Stimulated activated CD8-positive, alpha-beta memory T cell treated with anti-CD3 and anti-CD28 coated beads, Interleukin-2, amount 100 ng/mL, for 1 hour (primary cell): ENCODE results near the gene TTC39A.
"Not testable (repeated sequence)": the region's sequence is repeated elsewhere in the genome, so short reads cannot be mapped to it uniquely, and the experiment has no call there.

Source experiments
- DNase-seq, 2 donors: peaks; one replicate each; pipeline ENCODE4 v3.0.0-alpha.2; 2020; ENCODE audit warnings: low read depth in 2 of 2

TTC39A gene

DNA sequence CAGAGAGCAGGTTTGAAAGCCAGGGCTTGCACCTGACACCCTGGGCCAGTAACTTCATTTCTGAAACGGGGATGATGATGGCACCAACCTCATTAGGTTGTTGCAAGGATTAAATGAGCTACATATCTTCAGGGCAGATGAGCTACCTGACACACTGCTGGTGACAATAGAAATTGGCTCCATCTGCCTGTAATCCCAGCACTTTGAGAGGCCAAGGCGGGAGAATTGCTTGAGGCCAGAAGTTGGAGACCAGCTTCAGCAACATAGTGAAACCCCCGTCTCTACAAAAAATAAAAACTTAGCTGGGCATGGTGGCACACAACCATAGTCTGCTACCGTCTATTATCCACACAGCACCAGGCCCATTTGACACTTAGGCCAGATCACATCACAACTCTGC, 6.3 kb upstream of the TTC39A start:
- no peak for DNase-seq

DNA sequence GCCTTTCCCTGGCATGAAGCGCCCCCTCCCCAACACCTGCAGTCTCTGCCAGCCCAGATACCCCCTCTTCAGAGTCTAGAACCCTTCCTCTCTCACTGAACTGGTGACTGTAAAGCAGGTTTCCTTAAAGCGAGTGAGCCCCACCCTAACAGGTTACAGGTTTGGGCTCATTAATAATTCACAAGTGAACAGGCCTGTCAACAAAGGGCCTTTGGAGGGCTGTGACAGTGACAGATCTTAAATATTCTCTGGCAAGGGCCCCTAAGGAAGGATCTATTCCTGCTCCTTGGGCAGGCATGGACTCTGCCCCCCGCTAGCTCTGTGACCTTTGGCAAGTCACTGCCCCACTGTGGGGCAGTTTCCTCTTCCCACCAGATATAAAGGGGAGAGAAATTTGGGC, 5.6 kb upstream of the TTC39A start:
- no peak for DNase-seq

DNA sequence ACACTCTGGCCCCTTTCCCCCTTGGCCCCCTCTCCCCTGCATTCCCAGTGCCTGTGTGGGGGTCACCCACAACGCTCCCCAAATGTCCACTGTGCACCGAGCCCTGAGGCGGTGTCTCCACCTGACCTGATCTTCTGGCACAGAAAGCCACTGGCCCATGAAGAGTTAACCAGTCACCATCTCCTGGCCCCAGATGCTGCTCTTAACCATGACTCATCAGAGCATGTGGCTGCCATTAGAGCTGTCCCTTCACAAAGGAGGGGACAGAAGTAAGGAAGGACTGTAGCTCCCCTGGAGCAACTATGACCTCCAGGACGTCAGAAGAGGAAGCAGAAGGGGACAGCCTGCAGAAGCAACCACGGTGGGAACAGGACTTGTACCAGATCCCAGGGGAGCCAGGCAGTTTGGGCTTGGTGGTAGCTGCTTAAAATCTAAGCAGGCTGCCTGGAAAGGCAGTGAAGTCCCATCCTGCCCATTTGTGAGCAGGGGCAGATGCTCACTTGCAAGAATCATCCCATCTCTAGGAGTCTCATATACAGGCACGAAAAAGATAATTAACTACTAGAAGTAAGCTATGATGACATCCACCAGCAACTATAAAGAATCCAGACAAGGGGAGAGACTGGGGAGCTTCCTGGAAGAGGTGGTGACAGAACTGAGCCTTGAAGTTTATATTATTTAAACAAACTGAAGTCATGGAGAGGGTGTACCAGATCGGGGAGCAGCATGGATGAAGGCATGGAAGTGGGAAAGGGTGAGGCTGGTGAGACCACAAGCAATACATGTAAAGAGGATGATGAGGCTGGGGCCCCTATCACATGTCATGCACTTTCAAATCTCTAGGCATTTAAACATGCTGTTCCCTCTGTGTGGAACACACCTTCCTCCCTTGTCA, 1.1 kb upstream of the TTC39A start:
- no peak for DNase-seq

DNA sequence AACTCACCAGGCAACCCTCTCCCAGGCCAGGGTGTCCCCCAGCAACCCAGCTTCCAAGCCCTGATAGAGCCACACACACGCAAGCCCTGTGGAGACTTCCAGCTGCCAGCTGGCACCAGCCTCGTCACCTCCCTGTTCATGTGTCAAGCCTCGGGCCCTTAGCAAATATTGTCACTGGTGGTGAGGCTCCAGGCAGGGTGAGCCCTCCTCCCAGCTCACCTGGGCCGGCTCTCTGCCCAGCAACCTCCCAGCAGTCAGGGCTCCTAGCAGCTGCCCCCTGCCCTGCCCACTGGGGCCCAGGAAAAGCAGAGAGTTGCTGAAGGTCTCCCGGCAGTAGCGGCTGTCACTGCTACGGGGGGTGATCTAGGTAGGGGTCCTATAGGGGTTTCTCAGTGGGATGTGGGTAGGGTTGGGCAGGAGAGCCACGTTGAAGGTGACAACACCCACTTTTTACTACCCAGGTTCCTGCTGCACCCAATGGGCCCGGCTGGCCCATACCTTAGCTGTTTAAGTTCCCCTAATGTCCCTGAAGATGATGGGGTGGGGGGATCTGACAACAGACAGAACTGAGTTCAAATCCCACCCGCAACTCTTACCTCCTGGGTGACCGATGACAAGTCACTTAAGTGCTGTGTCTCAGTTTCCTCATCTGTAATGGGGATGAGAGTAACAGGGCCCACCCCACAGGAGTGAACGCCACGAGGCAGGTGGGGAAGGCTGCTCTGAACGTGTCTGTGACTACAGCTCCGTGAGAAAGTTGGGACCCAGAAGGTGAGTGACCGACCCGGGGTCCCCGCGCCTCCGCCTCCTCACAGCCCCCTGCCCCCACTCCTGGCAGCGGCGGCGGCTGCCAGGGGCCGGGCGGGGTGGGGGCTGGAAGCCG, 678 bp downstream of the TTC39A start:
- DNase-seq, result no peak

DNA sequence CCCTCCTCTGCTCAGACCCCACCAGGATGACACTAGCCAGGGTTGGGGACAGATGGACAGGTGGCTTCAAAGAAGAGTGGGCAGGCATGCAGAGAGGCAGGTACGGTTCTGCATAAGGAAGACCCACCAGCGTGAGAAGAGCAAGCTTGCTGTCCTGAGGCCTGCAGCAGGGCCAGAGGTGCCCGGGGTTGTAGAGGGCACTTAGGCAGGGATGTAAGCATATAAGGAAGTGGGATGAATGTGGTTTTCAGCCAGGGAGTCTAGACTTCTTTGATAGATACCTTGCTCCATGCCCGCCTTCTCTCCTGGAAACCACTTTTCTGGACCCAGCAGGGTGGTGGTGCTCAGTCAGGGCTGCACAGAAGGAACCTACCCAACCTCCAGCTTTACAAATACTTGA, 1.4 kb downstream of the TTC39A start:
- DNase-seq, result no peak

DNA sequence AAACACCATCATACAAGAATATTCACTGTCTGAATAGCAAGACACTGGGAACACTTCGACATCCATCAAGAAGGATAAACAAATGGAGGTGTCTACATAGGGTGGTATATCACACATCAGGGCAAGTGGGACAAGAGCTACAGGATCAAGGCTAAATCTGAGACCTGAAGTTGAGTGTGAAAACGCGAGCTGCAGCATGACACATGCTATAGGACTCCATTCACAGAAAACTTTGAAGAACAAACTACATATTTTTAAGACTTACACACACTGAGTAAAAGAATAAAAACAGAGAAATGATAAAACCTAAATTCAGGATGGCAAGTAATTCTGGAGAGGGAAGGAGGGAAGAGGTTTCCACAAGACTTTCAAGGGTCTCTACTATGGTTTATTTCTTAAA, 2.1 kb downstream of the TTC39A start:
- DNase-seq, result no peak

DNA sequence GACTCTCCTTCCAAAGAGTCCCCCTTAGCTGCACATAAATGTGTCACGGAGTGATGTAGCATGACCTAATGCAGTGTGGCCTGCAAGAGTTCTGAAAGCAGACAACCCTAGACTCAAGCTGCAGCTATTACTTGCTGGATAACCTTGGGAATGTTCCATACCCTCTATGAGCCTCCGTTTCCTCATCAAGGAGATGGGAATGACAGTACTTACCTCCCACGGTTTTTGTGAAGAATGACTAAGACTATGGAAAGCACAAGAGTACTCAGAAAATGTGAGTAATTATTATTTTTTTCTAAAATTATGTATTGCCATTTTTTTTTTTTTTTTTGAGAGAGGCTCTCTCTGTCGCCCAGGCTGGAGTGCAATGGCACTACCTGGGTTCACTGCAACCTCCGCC, 3.0 kb downstream of the TTC39A start:
- no peak for DNase-seq

DNA sequence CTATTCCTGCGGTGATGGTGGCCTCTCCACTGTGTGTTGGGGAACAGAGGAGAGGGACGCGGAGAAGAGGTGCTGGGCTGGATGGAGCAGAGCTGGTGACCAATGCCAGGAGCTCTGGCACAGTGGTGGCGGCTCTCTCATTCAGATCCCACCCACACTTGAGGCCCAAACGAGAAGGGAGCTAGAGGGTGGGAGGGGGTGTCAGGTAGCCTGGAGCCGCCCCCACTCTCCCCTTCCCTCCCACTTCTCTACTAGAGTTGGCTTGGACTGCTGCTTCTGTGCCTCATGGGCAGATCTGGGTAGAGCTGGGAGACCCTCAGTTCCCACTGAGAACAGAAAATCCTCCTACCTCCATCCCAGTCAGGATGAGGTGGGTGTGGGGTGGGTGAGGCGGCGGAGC, 3.5 kb downstream of the TTC39A start:
- DNase-seq, result no peak

DNA sequence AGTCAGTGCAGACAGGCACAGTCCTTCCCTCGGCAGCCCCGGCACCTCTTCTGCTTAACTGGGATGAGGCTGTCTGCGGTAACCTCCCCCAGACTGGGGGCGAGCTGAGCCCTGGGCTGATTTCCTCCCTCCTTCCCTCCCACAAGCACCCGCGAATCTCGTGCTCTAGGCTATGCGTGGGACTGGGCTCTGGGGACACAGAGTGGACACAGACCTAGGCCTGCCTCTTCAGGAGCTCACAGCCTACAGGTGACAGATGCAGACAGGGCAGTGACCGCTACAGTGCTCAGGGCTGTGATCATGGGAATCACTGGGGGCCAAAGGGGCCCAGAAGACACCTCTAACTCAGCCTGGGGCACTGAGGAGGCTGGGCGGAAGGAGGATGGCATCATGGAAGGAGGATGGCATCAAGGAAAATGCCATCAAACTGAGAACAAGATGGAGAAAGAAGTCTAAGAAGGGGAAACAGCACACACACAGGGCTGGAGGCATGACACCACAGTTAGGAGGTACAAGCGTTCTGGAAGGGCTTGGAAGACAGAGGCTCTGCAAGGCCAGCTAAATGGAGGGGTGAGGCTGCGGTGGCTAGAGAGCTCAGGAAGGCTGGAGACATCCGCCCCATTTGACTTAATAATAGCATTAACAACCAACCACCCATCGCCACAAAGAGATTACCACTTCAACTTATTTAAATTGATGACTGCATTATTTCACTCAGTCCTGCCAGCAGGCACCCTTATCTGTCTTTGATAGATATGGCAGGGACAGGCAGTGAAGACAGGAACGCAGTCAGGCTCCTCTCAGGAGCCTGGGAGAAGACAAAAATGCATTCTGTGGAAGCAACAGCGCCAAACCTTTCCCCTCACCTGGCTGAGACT, 4.2 kb downstream of the TTC39A start:
- no peak for DNase-seq

DNA sequence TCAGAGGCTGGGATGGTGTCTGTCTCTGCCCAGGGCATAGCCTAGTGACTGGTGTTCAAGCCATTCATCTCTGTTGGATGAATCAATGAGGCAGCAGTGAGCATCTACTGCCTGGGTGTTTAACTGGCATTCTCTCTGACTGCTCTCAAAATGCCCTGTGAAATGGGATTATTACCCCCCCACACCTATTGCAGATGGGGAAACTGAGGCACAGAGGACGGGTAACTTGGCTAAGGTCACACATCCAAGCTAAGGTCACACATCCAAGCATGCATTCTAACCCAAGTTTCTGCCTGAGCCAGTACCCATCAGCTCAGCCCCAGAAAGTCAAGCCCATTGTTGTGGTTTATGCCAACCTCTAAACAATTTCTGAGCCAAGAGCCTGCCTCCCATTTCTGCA, 5.0 kb downstream of the TTC39A start:
- DNase-seq, result no peak

DNA sequence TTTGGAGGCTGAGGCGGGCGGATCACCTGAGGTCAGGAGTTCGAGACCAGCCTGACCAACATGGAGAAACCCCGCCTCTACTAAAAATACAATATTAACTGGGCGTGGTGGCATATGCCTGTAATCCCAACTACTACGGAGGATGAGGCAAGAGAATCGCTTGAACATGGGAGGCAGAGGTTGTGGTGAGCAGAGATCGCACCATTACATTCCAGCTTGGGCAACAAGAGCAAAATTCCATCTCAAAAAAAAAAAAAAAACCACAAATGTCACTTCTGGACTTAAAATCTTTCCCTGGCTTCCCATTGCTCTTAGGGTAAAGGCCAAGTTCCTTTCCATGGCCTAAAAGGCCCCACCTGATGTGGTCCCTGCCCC, 5.4 kb downstream of the TTC39A start:
- DNase-seq, result not testable (repeated sequence)

DNA sequence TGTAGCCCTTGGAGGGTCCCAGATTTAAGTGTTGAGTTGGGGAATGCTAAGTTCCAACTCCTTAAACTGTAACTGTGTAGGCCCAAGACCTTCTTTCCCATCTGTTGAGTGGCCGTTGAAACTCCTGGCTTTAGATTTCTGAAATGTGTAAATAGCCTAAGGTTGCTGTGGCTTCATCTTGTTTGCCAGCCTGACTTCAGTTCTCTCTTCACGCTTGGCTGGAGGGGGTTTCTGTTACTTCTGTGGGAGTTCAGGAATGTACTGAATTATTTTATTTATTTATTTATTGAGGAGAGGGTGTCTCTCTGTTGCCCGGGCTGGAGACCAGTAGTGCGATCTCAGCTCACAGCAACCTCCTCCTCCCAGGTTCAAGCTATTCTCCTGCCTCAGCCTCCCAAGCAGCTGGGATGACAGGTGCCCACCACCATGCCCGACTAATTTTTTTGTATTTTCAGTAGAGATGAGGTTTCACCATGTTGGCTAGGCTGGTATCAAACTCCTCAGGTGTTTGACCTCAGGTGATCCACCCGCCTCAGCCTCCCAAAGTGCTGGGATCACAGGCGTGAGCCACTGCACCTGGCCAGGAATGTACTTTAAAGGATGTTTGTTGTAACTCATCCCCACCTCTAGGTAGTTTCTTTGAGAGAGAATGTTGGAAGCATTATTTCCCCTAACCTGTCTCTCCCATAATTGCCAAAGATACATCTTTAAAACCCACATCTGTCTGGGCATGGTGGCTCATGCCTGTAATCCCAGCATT, 5.9 kb downstream of the TTC39A start:
- DNase-seq, result no peak

DNA sequence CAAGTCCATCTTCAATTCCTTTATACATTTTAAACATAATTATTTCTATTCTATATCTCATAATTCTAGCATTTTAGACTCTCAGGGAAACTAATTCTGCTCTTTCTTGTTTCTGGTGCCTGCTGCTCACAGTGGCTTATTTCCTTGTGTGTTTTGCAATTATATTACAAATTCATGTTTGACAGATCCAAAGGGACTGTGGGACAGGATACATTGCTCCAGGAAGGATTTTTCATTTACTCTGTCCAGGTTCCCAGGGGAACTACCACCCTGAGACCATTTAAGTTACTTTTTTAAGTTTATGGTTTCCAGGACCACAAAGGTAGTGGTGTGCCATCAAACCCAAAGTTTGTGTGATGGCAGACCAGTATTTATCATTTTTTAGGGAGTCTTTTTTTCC, 6.6 kb downstream of the TTC39A start:
- DNase-seq, result no peak

DNA sequence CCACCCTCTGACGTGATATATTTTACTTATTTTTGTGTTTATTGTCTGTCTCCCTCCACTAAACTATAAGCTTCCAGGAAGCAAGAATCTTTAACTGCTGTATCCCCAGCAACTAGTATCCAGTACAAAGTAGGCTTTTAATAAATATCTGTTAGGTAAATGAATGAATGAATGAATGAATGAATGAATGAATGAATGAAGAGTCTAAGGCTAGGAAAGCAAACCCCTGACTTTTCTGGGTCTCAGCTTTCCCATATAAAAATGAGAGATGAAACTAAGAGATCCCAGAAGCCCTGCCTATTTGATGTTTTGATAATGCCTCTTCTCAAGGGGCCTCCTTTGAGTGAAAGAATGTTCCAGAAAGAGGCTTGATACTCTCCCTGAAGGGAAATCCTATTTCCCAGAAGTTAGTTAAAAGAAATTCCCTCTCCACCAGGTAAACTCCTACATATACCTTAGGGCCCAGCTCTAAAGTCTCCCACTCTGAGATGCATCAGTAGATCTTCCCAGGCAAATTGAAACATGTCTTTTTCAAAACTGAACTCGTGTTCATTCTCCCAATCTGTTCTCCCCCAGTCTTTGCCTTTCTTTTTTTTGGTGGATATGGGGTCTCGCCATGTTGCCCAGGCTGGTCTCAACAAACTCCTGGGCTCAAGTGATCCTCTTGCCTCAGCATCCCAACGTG, 7.8 kb downstream of the TTC39A start:
- DNase-seq, result no peak

DNA sequence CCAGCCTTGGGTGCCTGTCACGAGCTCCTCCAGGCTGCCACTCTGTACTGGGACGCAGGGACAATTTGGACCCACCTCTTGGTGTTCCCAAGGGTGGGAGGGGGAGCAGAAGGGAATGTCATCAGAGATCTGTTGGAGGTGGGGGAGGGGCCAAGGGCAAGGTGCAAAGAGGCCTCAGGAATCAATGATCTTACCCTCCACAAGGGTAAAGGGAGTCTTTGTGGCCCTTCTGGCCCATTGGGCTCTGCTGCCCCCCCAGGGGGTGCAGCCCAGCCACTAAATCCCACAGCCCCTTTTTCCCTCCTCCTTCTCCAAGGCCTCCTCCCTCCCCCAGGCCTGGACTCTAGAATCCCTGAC, 8.5 kb downstream of the TTC39A start:
- no peak for DNase-seq

DNA sequence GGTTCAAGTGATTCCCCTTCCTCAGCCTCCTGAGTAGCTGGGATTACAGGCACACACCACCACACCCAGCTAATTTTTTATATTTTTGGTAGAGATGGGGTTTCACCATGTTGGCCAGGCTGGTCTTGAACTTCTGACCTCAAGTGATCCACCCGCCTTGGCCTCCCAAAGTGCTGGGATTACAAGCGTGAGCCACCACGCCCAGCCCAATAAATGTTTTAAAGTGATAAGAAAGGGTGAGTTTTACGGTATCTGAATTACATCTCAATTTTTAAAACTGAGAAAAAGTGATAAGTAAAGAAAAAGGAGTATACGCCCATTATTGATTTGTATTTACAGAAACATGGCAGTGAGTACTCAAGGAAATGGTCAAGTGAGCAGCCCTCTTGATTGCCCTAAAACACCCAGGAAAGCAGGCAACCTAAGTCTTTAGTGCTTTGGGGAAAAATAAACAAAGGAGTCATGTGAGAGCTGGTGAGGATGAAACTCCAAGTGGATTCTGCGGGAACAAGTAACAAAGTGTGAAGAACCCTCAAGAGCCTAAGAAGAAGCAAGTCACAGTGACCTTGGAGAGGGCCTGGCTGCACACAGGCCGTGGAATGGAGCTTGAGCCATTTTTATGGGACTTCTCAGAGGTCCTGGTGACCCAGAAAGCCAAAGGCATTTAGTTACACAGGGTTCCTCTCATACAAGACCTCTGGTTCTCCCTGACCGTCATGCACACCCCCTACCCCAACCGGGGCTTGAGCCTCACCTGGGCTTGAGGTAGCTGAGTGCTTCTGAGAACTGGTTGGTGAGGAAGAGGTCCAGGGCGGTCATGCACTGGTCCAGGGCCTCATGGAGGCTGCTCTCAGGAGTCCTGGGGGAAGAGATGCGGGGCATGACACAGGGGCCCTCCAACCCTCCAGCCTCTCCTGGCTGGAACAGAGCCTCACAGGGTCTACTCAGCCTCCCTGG, 9.1 kb downstream of the TTC39A start:
- DNase-seq, result no peak

DNA sequence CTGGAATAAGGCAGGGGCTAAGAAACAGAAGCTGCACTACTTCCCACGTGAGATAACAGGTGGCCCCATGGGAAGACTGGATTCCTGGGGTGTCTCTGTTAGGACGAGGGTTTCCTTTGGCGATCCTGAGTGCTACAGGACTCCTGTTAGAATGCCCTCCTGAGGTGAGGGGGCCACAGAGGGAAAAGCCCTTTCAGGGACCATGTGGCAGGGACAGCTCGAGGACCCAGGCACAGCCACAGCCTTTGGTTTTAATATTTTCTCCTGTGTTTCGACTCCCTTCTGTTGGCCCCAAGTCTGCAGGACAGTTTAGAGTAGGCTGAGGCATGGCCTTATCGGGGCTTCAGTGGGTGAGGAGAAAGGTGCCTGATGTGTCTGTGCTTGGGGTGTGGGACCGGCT, 12.6 kb downstream of the TTC39A start:
- no peak for DNase-seq

DNA sequence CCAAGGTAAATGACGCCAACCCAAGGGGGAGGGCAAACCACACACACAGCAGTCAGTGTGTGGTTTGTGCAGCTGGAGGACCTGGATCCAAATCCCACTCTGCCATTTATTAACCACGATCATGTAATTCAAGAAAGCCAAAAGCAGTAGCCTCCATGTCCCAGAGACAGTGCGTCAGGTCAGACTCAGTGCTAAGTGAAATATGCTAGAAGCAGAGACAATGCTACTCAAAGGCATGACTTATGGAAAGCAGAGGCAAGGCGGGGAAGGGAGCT, 13.6 kb downstream of the TTC39A start:
- no peak for DNase-seq

DNA sequence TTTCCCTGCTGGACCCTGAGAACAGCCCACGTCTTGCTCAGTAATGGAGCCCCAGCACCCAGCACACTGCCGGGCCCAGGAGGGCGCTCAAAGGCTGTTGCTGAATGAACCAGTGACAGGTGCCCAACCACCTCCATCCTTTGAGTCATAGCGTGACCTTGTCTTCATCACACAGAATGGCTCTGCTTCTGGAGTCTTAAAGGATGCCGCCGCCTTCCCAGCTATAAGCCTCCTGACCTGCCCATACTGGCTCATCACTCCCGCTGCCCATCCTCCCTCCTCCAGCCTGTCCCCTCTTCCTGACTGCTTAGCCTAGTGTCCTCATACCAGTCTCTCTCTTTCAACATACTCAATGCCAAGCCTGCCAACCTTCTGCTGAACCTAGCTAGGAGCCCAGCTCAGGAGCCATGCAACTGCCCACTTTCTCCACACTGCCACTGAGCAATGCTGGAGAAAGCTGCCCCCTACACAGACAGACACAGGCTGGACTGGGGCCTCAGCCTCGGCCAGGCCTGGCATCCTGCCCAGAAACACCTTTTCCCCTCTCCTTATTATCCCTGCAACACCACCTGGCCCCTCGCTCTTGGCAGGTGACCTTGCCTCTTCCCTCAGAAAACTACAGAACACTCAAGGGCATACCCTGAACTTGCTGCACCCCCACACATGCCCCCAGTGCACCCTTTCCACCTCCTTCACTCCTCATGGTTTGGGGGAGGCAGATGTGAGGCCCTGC, 14.1 kb downstream of the TTC39A start:
- DNase-seq, result no peak
